ENCODE results near the gene RAB11A. TPM values are rescaled to one million over a fixed set of nuclear protein-coding genes. Genes with fewer than 3 reads are reported as not detected.

The RAB11A gene
- total RNA-seq, 1 experiment from 2014 or later: 245 TPM

DNA sequence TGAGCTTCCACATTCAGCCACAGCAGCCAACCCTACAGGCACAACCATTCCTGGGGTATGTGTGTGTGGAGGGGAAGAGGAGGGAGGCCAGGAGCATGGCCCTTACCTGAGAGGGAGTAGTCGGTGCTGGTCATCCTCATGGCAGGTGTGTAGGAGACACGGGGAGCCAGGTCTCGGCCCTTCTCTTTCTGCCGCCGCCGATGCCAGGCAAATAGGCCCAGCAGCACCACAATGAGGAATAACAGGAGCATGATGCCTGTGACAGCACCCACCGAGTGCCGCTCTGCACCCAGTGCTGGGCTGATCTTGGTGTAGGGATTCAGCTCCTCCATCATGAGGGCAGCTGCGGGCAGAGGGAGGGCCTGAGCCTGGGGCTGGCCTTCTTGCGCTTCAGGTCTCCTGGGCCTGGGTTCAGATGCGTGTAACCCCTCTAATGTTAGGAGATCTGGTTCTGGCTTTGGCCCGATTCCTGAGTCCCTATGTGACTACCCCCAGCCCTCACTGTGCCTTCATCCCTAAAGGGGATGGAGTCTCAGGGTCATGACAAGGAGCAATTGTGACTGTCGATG is 44.4 kb downstream of the RAB11A start (continued):
- no peak for TF ChIP-seq ESRRA (CRISPR knock-in tag; IDR thresholded peaks at IDR 0.05; ENCODE audit: borderline replicate concordance)

DNA sequence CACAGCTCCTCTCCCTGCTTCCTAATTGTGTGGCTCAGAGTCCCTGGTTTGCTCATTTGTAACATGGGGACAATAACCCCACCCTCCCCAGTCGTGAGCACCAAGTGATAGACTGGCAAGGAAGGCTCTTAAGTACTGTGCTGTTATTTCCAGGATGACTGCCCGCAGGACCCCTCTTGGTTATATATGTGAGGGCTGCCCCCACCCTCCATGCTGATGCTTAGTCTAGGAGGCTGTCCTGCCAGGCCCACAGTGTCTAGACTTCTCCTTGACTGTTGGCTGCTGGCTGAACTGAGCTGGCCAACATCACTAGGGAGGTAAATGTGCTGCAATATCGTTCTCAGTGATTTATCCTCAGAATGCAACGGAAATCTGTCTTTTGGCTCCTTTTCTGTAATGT is 45.1 kb downstream of the RAB11A start:
- no peaks in the 10 kb centered on the region; the same call in 1 of the 2 replicates for H3K36me3 Mint-ChIP-seq
- no peak for DNase-seq (ENCODE audit: low spot score)
- no peaks in the 10 kb centered on the region for H3K9me3 Mint-ChIP-seq
- ChIA-PET POLR2A (no interaction called here), CTCF (interaction anchor here (0.6 to 1.4 kb wide), 3 partner anchors 91 to 171 kb away, joined by 3 read pairs; no protein-coding TSS in a partner anchor)
- H3K4me1 Mint-ChIP-seq: peaks cover 13% of the 10 kb centered on the region
- ATAC-seq: no peak
- H3K4me3 Mint-ChIP-seq: no peak overlapping the region
- no peak overlapping the region for H3K27ac Mint-ChIP-seq
- TF ChIP-seq, protein P1, sequence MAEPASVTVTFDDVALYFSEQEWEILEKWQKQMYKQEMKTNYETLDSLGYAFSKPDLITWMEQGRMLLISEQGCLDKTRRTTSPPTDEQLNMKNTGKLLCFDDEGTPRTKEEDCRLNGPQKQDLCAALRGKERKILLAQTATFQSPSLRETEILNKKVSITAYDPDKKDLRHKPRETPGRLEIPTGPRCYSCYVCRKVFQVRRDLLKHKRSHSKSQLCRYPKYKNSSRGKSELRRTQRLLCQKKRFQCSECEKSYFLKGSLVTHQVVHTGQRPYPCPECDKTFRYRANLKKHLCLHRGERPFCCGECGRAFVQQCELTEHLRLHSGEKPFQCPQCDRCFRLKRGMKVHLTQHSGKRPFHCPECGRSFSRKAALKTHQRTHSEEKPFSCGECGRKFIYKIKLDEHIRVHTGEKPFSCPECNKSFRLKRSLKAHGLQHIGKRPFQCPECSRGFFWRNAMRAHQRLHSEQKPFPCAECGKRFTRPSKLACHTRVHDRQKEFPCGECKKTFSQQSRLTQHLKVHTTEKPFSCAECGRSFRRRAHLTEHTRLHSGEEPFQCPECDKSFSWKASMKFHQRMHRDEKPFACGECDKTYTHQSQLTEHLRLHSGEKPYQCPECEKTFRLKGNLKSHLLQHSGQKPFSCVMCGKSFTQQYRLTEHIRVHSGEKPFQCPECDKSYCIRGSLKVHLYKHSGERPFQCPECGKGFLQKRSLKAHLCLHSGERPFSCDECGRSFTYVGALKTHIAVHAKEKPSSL (CRISPR knock-in tag; conservative IDR thresholded peaks at IDR 0.05): no peak
- TF ChIP-seq, protein P2, sequence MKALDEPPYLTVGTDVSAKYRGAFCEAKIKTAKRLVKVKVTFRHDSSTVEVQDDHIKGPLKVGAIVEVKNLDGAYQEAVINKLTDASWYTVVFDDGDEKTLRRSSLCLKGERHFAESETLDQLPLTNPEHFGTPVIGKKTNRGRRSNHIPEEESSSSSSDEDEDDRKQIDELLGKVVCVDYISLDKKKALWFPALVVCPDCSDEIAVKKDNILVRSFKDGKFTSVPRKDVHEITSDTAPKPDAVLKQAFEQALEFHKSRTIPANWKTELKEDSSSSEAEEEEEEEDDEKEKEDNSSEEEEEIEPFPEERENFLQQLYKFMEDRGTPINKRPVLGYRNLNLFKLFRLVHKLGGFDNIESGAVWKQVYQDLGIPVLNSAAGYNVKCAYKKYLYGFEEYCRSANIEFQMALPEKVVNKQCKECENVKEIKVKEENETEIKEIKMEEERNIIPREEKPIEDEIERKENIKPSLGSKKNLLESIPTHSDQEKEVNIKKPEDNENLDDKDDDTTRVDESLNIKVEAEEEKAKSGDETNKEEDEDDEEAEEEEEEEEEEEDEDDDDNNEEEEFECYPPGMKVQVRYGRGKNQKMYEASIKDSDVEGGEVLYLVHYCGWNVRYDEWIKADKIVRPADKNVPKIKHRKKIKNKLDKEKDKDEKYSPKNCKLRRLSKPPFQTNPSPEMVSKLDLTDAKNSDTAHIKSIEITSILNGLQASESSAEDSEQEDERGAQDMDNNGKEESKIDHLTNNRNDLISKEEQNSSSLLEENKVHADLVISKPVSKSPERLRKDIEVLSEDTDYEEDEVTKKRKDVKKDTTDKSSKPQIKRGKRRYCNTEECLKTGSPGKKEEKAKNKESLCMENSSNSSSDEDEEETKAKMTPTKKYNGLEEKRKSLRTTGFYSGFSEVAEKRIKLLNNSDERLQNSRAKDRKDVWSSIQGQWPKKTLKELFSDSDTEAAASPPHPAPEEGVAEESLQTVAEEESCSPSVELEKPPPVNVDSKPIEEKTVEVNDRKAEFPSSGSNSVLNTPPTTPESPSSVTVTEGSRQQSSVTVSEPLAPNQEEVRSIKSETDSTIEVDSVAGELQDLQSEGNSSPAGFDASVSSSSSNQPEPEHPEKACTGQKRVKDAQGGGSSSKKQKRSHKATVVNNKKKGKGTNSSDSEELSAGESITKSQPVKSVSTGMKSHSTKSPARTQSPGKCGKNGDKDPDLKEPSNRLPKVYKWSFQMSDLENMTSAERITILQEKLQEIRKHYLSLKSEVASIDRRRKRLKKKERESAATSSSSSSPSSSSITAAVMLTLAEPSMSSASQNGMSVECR (CRISPR knock-in tag; IDR thresholded peaks at IDR 0.05; ENCODE audit: borderline replicate concordance): no peak
- TF ChIP-seq, protein P3, sequence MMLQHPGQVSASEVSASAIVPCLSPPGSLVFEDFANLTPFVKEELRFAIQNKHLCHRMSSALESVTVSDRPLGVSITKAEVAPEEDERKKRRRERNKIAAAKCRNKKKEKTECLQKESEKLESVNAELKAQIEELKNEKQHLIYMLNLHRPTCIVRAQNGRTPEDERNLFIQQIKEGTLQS (CRISPR knock-in tag; conservative IDR thresholded peaks at IDR 0.05): no peak
- TF ChIP-seq ZNF138 (CRISPR knock-in tag; conservative IDR thresholded peaks at IDR 0.05): no peak
- TF ChIP-seq, protein P4, sequence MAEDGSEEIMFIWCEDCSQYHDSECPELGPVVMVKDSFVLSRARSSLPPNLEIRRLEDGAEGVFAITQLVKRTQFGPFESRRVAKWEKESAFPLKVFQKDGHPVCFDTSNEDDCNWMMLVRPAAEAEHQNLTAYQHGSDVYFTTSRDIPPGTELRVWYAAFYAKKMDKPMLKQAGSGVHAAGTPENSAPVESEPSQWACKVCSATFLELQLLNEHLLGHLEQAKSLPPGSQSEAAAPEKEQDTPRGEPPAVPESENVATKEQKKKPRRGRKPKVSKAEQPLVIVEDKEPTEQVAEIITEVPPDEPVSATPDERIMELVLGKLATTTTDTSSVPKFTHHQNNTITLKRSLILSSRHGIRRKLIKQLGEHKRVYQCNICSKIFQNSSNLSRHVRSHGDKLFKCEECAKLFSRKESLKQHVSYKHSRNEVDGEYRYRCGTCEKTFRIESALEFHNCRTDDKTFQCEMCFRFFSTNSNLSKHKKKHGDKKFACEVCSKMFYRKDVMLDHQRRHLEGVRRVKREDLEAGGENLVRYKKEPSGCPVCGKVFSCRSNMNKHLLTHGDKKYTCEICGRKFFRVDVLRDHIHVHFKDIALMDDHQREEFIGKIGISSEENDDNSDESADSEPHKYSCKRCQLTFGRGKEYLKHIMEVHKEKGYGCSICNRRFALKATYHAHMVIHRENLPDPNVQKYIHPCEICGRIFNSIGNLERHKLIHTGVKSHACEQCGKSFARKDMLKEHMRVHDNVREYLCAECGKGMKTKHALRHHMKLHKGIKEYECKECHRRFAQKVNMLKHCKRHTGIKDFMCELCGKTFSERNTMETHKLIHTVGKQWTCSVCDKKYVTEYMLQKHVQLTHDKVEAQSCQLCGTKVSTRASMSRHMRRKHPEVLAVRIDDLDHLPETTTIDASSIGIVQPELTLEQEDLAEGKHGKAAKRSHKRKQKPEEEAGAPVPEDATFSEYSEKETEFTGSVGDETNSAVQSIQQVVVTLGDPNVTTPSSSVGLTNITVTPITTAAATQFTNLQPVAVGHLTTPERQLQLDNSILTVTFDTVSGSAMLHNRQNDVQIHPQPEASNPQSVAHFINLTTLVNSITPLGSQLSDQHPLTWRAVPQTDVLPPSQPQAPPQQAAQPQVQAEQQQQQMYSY (CRISPR knock-in tag; IDR thresholded peaks at IDR 0.05): no peak
- no peak for TF ChIP-seq FOXP1 (CRISPR knock-in tag; IDR thresholded peaks at IDR 0.05; ENCODE audit: borderline replicate concordance)
- no peaks in the 10 kb centered on the region for H3K27me3 Mint-ChIP-seq (ENCODE audit: low read depth)

DNA sequence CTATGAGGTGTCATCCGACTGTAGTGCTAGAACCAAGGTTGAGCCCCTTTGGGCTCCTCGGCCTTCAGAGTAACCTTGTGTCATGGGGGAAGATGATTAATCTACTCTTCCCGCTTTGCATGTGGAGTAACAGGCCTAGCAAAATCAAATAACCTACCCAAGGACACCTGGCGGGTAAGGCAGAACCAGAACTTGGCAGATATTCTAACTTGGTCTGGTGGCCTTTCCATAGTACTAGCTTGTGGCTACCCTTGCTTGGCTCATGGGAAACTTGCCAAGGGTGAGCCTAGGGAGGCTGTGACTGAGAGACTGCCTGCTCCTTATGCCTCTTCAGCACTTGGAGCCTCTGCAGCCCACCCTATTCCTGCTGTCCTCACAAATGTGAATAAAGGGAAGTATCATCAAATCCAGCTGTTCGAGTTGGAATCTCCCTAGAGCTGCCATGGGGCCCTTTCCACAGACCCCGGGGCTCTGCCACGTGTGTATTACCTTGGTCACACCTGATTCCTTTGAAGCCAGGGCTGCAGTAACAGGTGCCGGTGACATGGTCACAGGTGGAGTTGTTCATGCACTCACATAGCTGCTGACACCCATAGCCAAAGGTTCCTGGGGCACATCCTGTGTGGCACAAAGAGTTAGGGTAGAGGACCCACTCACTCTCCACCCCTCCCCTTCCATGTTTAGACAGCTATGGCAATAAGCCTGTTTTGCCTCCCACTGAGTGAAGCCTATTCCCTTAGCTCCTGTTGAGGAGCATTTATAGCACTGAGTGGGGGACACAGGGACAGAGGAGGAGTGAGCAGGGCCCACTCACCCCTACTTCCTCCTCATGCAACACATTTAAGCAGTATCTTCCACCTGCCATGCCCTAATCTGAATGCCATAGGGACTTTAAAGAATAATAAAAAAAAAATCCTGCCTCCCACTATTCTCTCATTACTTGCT is 46.0 kb downstream of the RAB11A start:
- Mint-ChIP-seq H3K27me3 (ENCODE audit: low read depth) (no peaks in the 10 kb centered on the region), H3K27ac (no peak overlapping the region), H3K4me3 (no peak overlapping the region), H3K9me3 (no peaks in the 10 kb centered on the region), H3K36me3 (no peaks in the 10 kb centered on the region; the same call in 1 of the 2 replicates), H3K4me1 (peaks cover 13% of the 10 kb centered on the region)
- no peak for ATAC-seq
- CTCF ChIA-PET: interaction anchor here (0.6 to 1.4 kb wide), 4 partner anchors 56 to 170 kb away, joined by 3 read pairs; no protein-coding TSS in a partner anchor
- no peak for DNase-seq (ENCODE audit: low spot score)
- POLR2A ChIA-PET: no interaction called here
- TF ChIP-seq TEAD1 (CRISPR knock-in tag; IDR thresholded peaks at IDR 0.05) (no peak), FOXJ3 (CRISPR knock-in tag; IDR thresholded peaks at IDR 0.05; ENCODE audit: borderline replicate concordance) (no peak), KAT7 (CRISPR knock-in tag; IDR thresholded peaks at IDR 0.05; ENCODE audit: borderline replicate concordance) (no peak), ESRRA (CRISPR knock-in tag; IDR thresholded peaks at IDR 0.05; ENCODE audit: borderline replicate concordance) (no peak), SP1 (CRISPR knock-in tag; conservative IDR thresholded peaks at IDR 0.05) (no peak), ZNF219 (CRISPR knock-in tag; IDR thresholded peaks at IDR 0.05; ENCODE audit: borderline replicate concordance) (no peak), PRRX2 (CRISPR knock-in tag; IDR thresholded peaks at IDR 0.05) (no peak)
- TF ChIP-seq, protein P5, sequence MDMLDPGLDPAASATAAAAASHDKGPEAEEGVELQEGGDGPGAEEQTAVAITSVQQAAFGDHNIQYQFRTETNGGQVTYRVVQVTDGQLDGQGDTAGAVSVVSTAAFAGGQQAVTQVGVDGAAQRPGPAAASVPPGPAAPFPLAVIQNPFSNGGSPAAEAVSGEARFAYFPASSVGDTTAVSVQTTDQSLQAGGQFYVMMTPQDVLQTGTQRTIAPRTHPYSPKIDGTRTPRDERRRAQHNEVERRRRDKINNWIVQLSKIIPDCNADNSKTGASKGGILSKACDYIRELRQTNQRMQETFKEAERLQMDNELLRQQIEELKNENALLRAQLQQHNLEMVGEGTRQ (CRISPR knock-in tag; IDR thresholded peaks at IDR 0.05): no peak
- TF ChIP-seq, protein P6, sequence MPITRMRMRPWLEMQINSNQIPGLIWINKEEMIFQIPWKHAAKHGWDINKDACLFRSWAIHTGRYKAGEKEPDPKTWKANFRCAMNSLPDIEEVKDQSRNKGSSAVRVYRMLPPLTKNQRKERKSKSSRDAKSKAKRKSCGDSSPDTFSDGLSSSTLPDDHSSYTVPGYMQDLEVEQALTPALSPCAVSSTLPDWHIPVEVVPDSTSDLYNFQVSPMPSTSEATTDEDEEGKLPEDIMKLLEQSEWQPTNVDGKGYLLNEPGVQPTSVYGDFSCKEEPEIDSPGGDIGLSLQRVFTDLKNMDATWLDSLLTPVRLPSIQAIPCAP (CRISPR knock-in tag; IDR thresholded peaks at IDR 0.05): no peak
- TF ChIP-seq, protein P7, sequence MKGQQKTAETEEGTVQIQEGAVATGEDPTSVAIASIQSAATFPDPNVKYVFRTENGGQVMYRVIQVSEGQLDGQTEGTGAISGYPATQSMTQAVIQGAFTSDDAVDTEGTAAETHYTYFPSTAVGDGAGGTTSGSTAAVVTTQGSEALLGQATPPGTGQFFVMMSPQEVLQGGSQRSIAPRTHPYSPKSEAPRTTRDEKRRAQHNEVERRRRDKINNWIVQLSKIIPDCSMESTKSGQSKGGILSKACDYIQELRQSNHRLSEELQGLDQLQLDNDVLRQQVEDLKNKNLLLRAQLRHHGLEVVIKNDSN (CRISPR knock-in tag; IDR thresholded peaks at IDR 0.05): no peak

Measured in WTC11 (cell line).